Neural cell (in vitro differentiated cells): ENCODE results near the gene CUX1.

Source experiments
- EP300 ChIP-seq: fragments of 450-650 bp; conservative IDR thresholded peaks from 2 replicates; pipeline ENCODE4 v1.6.1; 2014; ENCODE audit warnings: antibody characterized with exemption, mild to moderate bottlenecking, moderate library complexity; ENCODE audit not compliant: poor library complexity, severe bottlenecking
- EZH2 ChIP-seq: fragments of 200-600, 300-800 bp; shearing (Covaris generic), sonication (generic); IDR thresholded peaks from 2 replicates; pipeline ENCODE4 v1.6.1; 2014; ENCODE audit warnings: antibody characterized with exemption, low read length, borderline replicate concordance, mild to moderate bottlenecking; ENCODE audit not compliant: insufficient read depth, poor library complexity, severe bottlenecking
- MXI1 ChIP-seq: fragments of 450-650 bp; conservative IDR thresholded peaks from 2 replicates; pipeline ENCODE4 v1.6.1; 2014; ENCODE audit warnings: antibody characterized with exemption, mild to moderate bottlenecking; ENCODE audit not compliant: poor library complexity, severe bottlenecking
- POLR2AphosphoS5 ChIP-seq: IDR thresholded peaks from 2 replicates; pipeline ENCODE4 v1.6.1; 2012
- RAD21 ChIP-seq: fragments of 450-650 bp; conservative IDR thresholded peaks from 2 replicates; pipeline ENCODE4 v1.6.1; 2014; ENCODE audit warnings: antibody characterized with exemption, mild to moderate bottlenecking, moderate library complexity
- TAF1 ChIP-seq: IDR thresholded peaks from 2 replicates; pipeline ENCODE4 v1.6.1; 2012; ENCODE audit warnings: low read depth
- TF ChIP-seq, protein P1 (sequence below): fragments of 450-650 bp; IDR thresholded peaks from 2 replicates; pipeline ENCODE4 v1.5.1; 2014; ENCODE audit warnings: antibody characterized with exemption, mild to moderate bottlenecking, moderate library complexity; ENCODE audit not compliant: poor library complexity, severe bottlenecking

GRCh38 chr7:101996131-101996691 is 178.8 kb downstream of the CUX1 start:
- TF ChIP-seq, protein P1, sequence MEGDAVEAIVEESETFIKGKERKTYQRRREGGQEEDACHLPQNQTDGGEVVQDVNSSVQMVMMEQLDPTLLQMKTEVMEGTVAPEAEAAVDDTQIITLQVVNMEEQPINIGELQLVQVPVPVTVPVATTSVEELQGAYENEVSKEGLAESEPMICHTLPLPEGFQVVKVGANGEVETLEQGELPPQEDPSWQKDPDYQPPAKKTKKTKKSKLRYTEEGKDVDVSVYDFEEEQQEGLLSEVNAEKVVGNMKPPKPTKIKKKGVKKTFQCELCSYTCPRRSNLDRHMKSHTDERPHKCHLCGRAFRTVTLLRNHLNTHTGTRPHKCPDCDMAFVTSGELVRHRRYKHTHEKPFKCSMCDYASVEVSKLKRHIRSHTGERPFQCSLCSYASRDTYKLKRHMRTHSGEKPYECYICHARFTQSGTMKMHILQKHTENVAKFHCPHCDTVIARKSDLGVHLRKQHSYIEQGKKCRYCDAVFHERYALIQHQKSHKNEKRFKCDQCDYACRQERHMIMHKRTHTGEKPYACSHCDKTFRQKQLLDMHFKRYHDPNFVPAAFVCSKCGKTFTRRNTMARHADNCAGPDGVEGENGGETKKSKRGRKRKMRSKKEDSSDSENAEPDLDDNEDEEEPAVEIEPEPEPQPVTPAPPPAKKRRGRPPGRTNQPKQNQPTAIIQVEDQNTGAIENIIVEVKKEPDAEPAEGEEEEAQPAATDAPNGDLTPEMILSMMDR, result no peak
- TF ChIP-seq TAF1, result no peak
- TF ChIP-seq MXI1, result no peak
- no peak for TF ChIP-seq EP300
- TF ChIP-seq POLR2AphosphoS5, result no peak
- no peak for TF ChIP-seq EZH2
- no peak for TF ChIP-seq RAD21
